Neural cell (in vitro differentiated cells): ENCODE results near the gene HLA-E. TPM values are rescaled to one million over a fixed set of nuclear protein-coding genes. Genes with fewer than 3 reads are reported as not detected.

Source experiments
- H2AFZ ChIP-seq: fragments of 200-600, 300-800 bp; sonication (generic), shearing (Covaris generic); 2 replicates; pipeline ENCODE4 v1.6.0; 2014; ENCODE audit warnings: low read depth, mild to moderate bottlenecking, antibody characterized with exemption, low read length, moderate library complexity
- H3F3A ChIP-seq: fragments of 200-600 bp; shearing (Covaris generic); 2 replicates; pipeline ENCODE4 v1.6.1; 2016; ENCODE audit warnings: mild to moderate bottlenecking, moderate library complexity, mixed read lengths, antibody characterized with exemption, low read length; ENCODE audit not compliant: insufficient read depth, poor library complexity, severe bottlenecking
- H3K27ac ChIP-seq: fragments of 200-600, 300-800 bp; sonication (generic), shearing (Covaris generic); 2 replicates; pipeline ENCODE4 v1.5.1; 2014; ENCODE audit warnings: mild to moderate bottlenecking, low read length, moderate library complexity
- H3K27me3 ChIP-seq: fragments of 300-800, 200-600 bp; sonication (generic), shearing (Covaris generic); 2 replicates; pipeline ENCODE4 v1.6.0; 2014; ENCODE audit warnings: mild to moderate bottlenecking, low read depth, low read length, moderate library complexity; ENCODE audit not compliant: insufficient read depth
- H3K36me3 ChIP-seq: fragments of 300-800, 200-600 bp; sonication (generic), shearing (Covaris generic); 2 replicates; pipeline ENCODE4 v1.5.1; 2014; ENCODE audit warnings: mild to moderate bottlenecking, antibody characterized with exemption, low read length, moderate library complexity; ENCODE audit not compliant: insufficient read depth
- H3K4me2 ChIP-seq: fragments of 300-800, 200-600 bp; sonication (generic), shearing (Covaris generic); 2 replicates; pipeline ENCODE4 v1.6.0; 2014; ENCODE audit warnings: mild to moderate bottlenecking, low read length
- H3K4me3 ChIP-seq: fragments of 300-800, 200-600 bp; sonication (generic), shearing (Covaris generic); 2 replicates; pipeline ENCODE4 v1.5.1; 2014; ENCODE audit warnings: mild to moderate bottlenecking, low read length, moderate library complexity
- H3K79me2 ChIP-seq: fragments of 200-600 bp; shearing (Covaris generic); replicated peaks from 2 replicates; pipeline ENCODE4 v1.6.0; 2014; ENCODE audit warnings: mild to moderate bottlenecking, low read length, moderate library complexity; ENCODE audit not compliant: insufficient read depth
- H3K9ac ChIP-seq: fragments of 300-800, 200-600 bp; sonication (generic), shearing (Covaris generic); 2 replicates; pipeline ENCODE4 v1.6.1; 2016; ENCODE audit warnings: mild to moderate bottlenecking, low read length, mixed read lengths
- H3K9me2 ChIP-seq: fragments of 200-600 bp; shearing (Covaris generic); 2 replicates; pipeline ENCODE4 v1.6.1; 2016; ENCODE audit warnings: mild to moderate bottlenecking, low read length, mixed read lengths; ENCODE audit not compliant: insufficient read depth
- H3K9me3 ChIP-seq: fragments of 200-600, 300-800 bp; sonication (generic), shearing (Covaris generic); 2 replicates; pipeline ENCODE4 v1.6.1; 2016; ENCODE audit warnings: mild to moderate bottlenecking, mixed run types, low read length, moderate library complexity, mixed read lengths
- H4K20me1 ChIP-seq: fragments of 200-600 bp; shearing (Covaris generic); 2 replicates; pipeline ENCODE4 v1.6.1; 2016; ENCODE audit warnings: mild to moderate bottlenecking, mixed run types; ENCODE audit not compliant: insufficient read depth
- CTCF ChIP-seq: fragments of 450-650 bp; IDR thresholded peaks from 2 replicates; pipeline ENCODE4 v1.5.1; 2014; ENCODE audit warnings: antibody characterized with exemption, mild to moderate bottlenecking, moderate library complexity; ENCODE audit not compliant: poor library complexity, severe bottlenecking
- EP300 ChIP-seq: fragments of 450-650 bp; conservative IDR thresholded peaks from 2 replicates; pipeline ENCODE4 v1.6.1; 2014; ENCODE audit warnings: antibody characterized with exemption, mild to moderate bottlenecking, moderate library complexity; ENCODE audit not compliant: poor library complexity, severe bottlenecking
- EZH2 ChIP-seq: fragments of 200-600, 300-800 bp; shearing (Covaris generic), sonication (generic); IDR thresholded peaks from 2 replicates; pipeline ENCODE4 v1.6.1; 2014; ENCODE audit warnings: antibody characterized with exemption, low read length, borderline replicate concordance, mild to moderate bottlenecking; ENCODE audit not compliant: insufficient read depth, poor library complexity, severe bottlenecking
- MXI1 ChIP-seq: fragments of 450-650 bp; conservative IDR thresholded peaks from 2 replicates; pipeline ENCODE4 v1.6.1; 2014; ENCODE audit warnings: antibody characterized with exemption, mild to moderate bottlenecking; ENCODE audit not compliant: poor library complexity, severe bottlenecking
- POLR2AphosphoS5 ChIP-seq: IDR thresholded peaks from 2 replicates; pipeline ENCODE4 v1.6.1; 2012
- RAD21 ChIP-seq: fragments of 450-650 bp; conservative IDR thresholded peaks from 2 replicates; pipeline ENCODE4 v1.6.1; 2014; ENCODE audit warnings: antibody characterized with exemption, mild to moderate bottlenecking, moderate library complexity
- REST ChIP-seq: IDR thresholded peaks from 2 replicates; pipeline ENCODE4 v1.6.1; 2012; ENCODE audit warnings: borderline replicate concordance
- SMC3 ChIP-seq: fragments of 450-650 bp; conservative IDR thresholded peaks from 2 replicates; pipeline ENCODE4 v1.6.1; 2014; ENCODE audit warnings: antibody characterized with exemption, mild to moderate bottlenecking, moderate library complexity; ENCODE audit not compliant: poor library complexity
- TAF1 ChIP-seq: IDR thresholded peaks from 2 replicates; pipeline ENCODE4 v1.6.1; 2012; ENCODE audit warnings: low read depth
- polyA plus RNA-seq: library from polyadenylated mRNA; depleted of rRNA; stranded (reverse); fragments of >200 nt; gene quantifications from 2 replicates; pipeline ENCODE4 v1.2.3, GENCODE V29; 2014

The HLA-E gene
- polyA plus RNA-seq, 1 donor from 2014 or later: 0.51 TPM

- Histone ChIP-seq H3F3A (no peaks in the 10 kb centered on the region), H3K4me3 (no peak overlapping the region), H4K20me1 (no peaks in the 10 kb centered on the region), H2AFZ (no peak overlapping the region), H3K36me3 (no peaks in the 10 kb centered on the region), H3K9me2 (no peaks in the 10 kb centered on the region), H3K27ac (no peak overlapping the region), H3K27me3 (peaks cover 15% of the 10 kb centered on the region), H3K9me3 (no peaks in the 10 kb centered on the region), H3K4me2 (no peak overlapping the region), H3K9ac (no peak overlapping the region), H3K79me2 (no peaks in the 10 kb centered on the region)
- TF ChIP-seq POLR2AphosphoS5 (no peak), RAD21 (no peak), CTCF (no peak), EP300 (no peak), SMC3 (no peak), TAF1 (no peak), MXI1 (no peak), REST (no peak), EZH2 (no peak)
These were observed 45.5 kb upstream of the HLA-E start for GRCh38 chr6:30443657-30444450.

- Histone ChIP-seq H3K4me3 (no peak overlapping the region), H2AFZ (no peak overlapping the region), H3K36me3 (no peaks in the 10 kb centered on the region), H3K9me2 (no peaks in the 10 kb centered on the region), H4K20me1 (no peaks in the 10 kb centered on the region), H3K27ac (no peak overlapping the region), H3F3A (no peaks in the 10 kb centered on the region), H3K9me3 (no peaks in the 10 kb centered on the region), H3K9ac (no peak overlapping the region), H3K79me2 (no peaks in the 10 kb centered on the region), H3K27me3 (peaks cover 15% of the 10 kb centered on the region), H3K4me2 (no peak overlapping the region)
- TF ChIP-seq REST (no peak), RAD21 (no peak), POLR2AphosphoS5 (no peak), EZH2 (no peak), SMC3 (no peak), TAF1 (no peak), CTCF (no peak), EP300 (no peak), MXI1 (no peak)
These were observed 44.9 kb upstream of the HLA-E start for GRCh38 chr6:30444451-30444742.
